Measurements from ENCODE around the gene REG4.
"Not testable (repeated sequence)": the region's sequence is repeated elsewhere in the genome, so short reads cannot be mapped to it uniquely, and the experiment has no call there.

REG4 gene

DNA sequence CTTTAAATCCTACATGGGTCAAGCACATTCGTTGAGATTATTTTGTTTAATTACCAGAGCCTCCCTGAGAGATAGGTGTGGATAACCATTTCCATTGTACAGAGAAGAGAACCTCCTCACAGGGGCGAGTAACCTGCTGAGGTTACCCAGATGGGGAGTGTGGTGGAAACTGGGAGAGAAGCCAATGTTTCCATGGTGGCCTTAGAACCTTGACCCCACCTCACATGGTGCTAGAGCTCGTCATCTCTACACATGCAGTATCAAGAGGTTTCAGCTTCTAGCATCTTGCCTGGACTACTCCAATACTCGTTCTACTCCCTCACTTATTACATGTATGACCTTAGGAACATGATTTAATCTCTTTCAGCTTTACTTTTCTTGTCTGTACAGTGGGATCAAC is 4.8 kb downstream of the REG4 start:
- no peak for DNase-seq (ENCODE audit: low read depth in 2 of 2)

GRCh38 chr1:119805746-119806145 is 5.5 kb downstream of the REG4 start:
- DNase-seq (ENCODE audit: low read depth in 2 of 2): no peak

GRCh38 chr1:119805247-119805646 is 6.0 kb downstream of the REG4 start:
- no peak for DNase-seq (ENCODE audit: low read depth in 2 of 2)

DNA sequence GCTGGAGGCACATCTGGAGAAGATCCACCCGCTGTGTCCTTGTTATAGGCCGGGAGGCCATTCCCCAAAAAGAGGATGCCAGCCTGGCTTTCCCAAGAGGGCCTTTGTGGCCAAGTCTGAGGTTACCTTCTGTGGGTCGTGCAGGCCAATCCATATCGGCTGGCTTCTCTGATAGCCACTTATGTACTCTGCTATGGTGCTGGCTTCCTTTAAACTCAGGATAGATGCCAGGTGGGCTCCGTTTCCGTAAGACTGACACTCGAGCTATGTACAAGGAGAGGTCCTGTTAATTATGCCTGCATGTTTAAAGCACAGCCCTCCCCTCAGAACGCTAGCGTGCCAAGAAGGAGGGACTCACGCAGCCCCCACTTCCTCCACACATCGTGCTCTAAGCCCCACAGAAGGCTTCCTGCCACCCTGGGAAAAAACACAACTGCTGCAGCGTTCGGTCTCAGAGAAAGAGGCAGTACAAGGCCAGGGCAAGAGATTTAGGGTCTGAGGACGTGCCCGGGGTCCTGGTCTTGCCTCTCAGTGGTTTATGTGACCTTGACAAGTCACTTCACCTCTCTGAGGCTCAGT is 11.6 kb downstream of the REG4 start:
- no peak for DNase-seq (ENCODE audit: low read depth in 2 of 2)

- no peak for DNase-seq (ENCODE audit: low read depth in 2 of 2)
Observed at GRCh38 chr1:119799003-119799402, 12.3 kb downstream of the REG4 start.

DNA sequence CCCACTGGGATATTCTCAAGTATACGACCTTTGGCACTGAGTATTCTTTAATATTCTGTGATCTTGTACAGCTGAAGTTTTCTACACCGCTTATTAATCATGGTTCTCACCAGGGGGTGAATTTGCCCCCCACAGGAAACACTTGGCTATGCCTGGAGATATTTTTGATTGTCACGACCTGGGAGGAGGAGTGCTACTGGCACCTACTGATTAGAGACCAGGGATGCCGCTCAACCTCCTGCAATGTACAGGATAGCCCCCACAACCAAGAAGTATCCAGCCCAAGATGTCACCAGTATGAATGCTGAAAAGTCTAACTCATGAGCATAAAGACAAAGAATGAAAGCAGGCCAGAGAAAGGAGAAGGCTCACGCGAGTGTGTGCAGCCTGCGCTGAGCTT is 13.7 kb downstream of the REG4 start:
- DNase-seq (ENCODE audit: low read depth in 2 of 2): no peak

GRCh38 chr1:119797162-119797561 is 14.1 kb downstream of the REG4 start:
- no peak for DNase-seq (ENCODE audit: low read depth in 2 of 2)

- no peak for DNase-seq (ENCODE audit: low read depth in 2 of 2)
Observed at GRCh38 chr1:119795261-119796200, 15.7 kb downstream of the REG4 start.

DNA sequence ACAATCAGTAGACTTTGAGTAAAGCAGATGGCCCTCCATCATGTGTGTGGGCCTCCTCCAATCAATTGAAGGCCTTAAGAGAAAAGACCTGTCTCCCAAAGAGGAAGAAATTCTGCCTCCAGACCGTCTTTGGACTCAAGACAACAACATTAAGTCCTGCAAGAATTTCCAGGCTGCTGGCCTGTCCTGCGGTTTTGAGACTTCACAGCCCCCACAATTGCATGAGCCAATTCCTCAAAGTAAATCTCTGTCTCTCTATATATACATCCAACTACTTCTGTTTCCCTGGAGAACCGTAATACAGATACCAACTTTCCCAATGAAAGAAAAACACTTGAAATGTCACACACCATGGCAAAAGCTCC is 16.4 kb downstream of the REG4 start:
- no peak for DNase-seq (ENCODE audit: low read depth in 2 of 2)

GRCh38 chr1:119794230-119794875 is 16.9 kb downstream of the REG4 start:
- no peak for DNase-seq (ENCODE audit: low read depth in 2 of 2)

- no peak for DNase-seq (ENCODE audit: low read depth in 2 of 2)
Observed at GRCh38 chr1:119791377-119791776, 19.9 kb downstream of the REG4 start.

DNA sequence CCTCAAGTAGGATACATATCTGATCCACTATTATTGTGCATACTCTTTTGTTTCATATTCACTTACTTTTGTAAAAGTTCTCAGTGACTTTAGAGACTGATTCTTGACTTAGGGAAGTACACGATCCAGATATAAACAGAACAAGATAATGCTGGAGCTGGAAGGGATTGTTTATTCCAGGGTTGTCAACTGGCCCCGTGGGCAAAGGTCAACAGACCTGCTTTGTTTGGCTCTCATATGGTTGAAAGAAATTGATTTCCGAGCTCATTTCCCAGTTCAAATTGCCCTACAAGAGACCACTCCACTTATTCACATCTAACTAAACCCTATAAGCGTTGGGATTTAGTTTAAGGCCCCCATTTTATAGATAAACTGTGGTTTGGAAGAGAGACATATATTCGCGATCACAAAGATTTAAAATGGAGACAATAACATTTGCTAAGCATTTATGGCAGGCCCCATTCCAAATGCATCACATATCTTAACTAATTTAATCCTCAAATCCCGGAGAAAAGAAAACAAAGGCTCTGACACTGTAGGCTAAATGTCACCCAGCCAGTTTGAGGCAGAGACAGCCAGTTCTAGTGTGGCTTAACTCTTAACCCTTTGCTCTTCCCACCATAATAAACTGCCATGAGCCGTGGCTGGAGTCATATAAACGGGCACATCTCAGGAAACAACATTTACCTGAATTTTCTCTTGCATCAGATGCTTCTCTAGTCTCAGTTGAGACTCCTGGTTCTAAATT is 20.6 kb downstream of the REG4 start:
- DNase-seq (ENCODE audit: low read depth in 2 of 2): no peak

- no peak for DNase-seq (ENCODE audit: low read depth in 2 of 2)
Observed at GRCh38 chr1:119787776-119788175, 23.5 kb downstream of the REG4 start.

DNA sequence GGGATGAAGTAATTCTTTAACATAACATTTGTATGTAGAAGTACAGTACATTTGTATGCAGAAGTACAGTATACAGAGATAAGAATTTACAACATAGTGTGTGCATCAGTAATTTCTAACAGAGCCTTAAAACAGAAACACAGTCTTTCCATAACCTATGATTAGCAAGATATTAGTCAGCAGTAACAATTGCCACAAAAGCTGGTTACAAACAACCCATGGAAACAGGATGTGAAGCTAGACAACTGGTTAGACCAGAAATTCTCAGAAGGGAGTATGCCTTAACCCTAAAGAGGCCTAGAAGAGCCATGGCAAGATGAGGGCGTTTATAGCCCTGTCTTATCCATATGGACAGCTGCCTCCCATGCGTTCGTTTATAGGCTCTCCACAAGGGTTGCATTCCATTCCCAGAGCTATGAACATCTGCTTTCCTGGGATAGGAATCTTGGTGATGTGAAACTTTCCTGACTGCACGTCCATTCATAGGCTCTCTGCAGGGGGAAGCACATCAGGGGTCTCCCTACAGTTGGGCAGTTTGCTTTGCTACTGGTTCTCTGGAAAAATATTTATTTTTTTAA is 24.7 kb downstream of the REG4 start:
- DNase-seq (ENCODE audit: low read depth in 2 of 2): not testable (repeated sequence)

DNA sequence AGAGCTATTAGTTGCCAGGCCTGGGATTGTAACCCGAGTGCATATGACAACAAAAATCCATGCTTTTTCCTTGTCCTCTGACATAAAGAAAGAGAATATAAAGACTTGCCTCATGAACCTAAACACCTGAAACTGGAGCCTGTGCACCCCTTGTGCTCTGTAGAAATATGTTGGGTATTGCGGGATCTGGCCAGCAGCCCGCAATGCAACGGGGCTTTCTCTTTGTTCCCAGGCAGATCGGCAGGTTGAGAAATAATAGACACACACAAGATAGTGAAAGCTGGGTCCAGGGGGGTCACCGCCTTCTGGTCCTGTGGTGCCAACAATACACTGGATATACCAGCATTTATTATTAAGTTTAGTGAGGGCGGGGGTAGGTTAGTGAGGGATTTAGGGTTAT is 25.2 kb downstream of the REG4 start:
- DNase-seq (ENCODE audit: low read depth in 2 of 2): not testable (repeated sequence)

GRCh38 chr1:119784191-119784781 is 27.0 kb downstream of the REG4 start:
- DNase-seq (ENCODE audit: low read depth in 2 of 2): no peak

GRCh38 chr1:119783354-119784185 is 27.7 kb downstream of the REG4 start:
- no peak for DNase-seq (ENCODE audit: low read depth in 2 of 2)

DNA sequence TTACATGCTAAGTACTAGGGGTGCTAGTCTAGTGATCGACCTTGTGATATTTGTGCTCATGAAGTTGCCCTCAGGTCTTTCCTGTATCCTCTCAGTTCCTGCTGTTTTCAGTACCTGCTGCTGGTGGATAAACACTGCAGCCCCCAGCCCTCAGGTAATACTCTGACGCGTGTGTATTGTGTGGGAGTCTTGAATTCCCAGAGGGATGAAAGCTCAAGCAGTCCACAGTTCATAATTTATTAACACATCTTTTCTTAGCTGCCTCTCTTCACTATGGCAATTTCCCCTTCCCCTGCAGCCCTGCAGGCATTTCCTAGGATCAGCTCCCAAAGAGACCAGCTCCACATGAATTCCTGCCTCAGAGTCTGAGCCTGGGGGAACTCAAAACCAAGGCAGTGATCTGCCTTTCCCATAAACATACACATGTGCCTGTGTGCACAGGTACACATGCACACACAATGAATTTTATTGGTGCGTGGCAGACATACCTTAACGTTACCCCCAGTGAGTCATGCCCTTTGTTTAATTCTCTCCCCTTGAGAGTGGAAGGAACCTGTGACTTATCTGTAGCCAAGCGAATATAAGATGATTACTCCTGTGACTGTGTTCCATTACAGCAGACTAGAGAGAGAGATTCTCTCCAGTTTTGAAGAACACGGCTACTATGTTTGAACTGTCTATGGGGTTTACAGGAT is 28.5 kb downstream of the REG4 start:
- no peak for DNase-seq (ENCODE audit: low read depth in 2 of 2)

- DNase-seq (ENCODE audit: low read depth in 2 of 2): no peak
Observed at GRCh38 chr1:119781434-119782210, 29.6 kb downstream of the REG4 start.
